HG02970 (cell line): Measurements from ENCODE around the gene OR6C65.
"Not testable (repeated sequence)": the region's sequence is repeated elsewhere in the genome, so short reads cannot be mapped to it uniquely, and the experiment has no call there.

ENCODE experiments used
- ATAC-seq: cut with Tn5 transposase; IDR thresholded peaks from one replicate; pipeline ENCODE4 v1.9.1; 2021; ENCODE audit warnings: mild to moderate bottlenecking, moderate library complexity, moderate number of reproducible peaks; ENCODE audit not compliant: unreplicated experiment, low FRiP score

The OR6C65 gene

GRCh38 chr12:55400229-55400628 lies at the start of gene OR6C65:
OR6C65 (plus strand) TSS chr12:55400529; CDS start chr12:55400529, 0 bp downstream.
- no peak for ATAC-seq

- not testable (repeated sequence) for ATAC-seq
Measured at GRCh38 chr12:55355338-55355737, 45.0 kb upstream of the OR6C65 start.

GRCh38 chr12:55362675-55363074 lies 37.7 kb upstream of the OR6C65 start, which contains the start of gene OR6C75:
OR6C75 (plus strand) TSS chr12:55362975; CDS start chr12:55365111, 2,136 bp downstream.
- no peak for ATAC-seq

- no peak for ATAC-seq
Measured at GRCh38 chr12:55365086-55365485, 35.2 kb upstream of the OR6C65 start.

- no peak for ATAC-seq
Measured at GRCh38 chr12:55372521-55372920, 27.8 kb upstream of the OR6C65 start.

- ATAC-seq: no peak
Measured at GRCh38 chr12:55385891-55386290, 14.4 kb upstream of the OR6C65 start.

- no peak for ATAC-seq
Measured at GRCh38 chr12:55392032-55392795, 8.1 kb upstream of the OR6C65 start.

- no peak for ATAC-seq
Measured at GRCh38 chr12:55396326-55396725, 4.0 kb upstream of the OR6C65 start.

GRCh38 chr12:55407866-55408265 lies 7.5 kb downstream of the OR6C65 start:
- ATAC-seq: no peak

GRCh38 chr12:55409133-55409532 lies 8.8 kb downstream of the OR6C65 start:
- not testable (repeated sequence) for ATAC-seq

GRCh38 chr12:55412138-55412537 lies 11.8 kb downstream of the OR6C65 start:
- not testable (repeated sequence) for ATAC-seq

GRCh38 chr12:55413498-55414388 lies 13.4 kb downstream of the OR6C65 start:
- ATAC-seq: not testable (repeated sequence)

GRCh38 chr12:55414396-55414823 lies 14.1 kb downstream of the OR6C65 start:
- not testable (repeated sequence) for ATAC-seq

GRCh38 chr12:55414889-55415288 lies 14.6 kb downstream of the OR6C65 start:
- not testable (repeated sequence) for ATAC-seq

- no peak for ATAC-seq
Measured at GRCh38 chr12:55416961-55417360, 16.6 kb downstream of the OR6C65 start.

- no peak for ATAC-seq
Measured at GRCh38 chr12:55420307-55420962, 20.1 kb downstream of the OR6C65 start.

- ATAC-seq: no peak
Measured at GRCh38 chr12:55425954-55426353, 25.6 kb downstream of the OR6C65 start, which contains the start of gene OR6C76. OR6C76 (plus strand) TSS chr12:55426254; CDS start chr12:55426254, 0 bp downstream.

GRCh38 chr12:55428331-55429243 lies 28.3 kb downstream of the OR6C65 start:
- no peak for ATAC-seq

GRCh38 chr12:55441233-55441632 lies 40.9 kb downstream of the OR6C65 start:
- not testable (repeated sequence) for ATAC-seq
